HepG2 (cell line): ENCODE measurements around the gene TGM2. TPM values are rescaled to one million over a fixed set of nuclear protein-coding genes. Genes with fewer than 3 reads are reported as not detected.
A peak's percentile ranks its signal among the peaks of the same experiment; 100 is the strongest.

Experiments used
- FOSL1 ChIP-seq: sonication (generic); formaldehyde crosslinking; IDR thresholded peaks from 2 replicates; pipeline ENCODE4 v1.9.0; 2021; ENCODE audit warnings: missing genetic modification reagents, borderline replicate concordance
- HES4 ChIP-seq: sonication (generic); formaldehyde crosslinking; IDR thresholded peaks from 2 replicates; pipeline ENCODE4 v1.9.0; 2021; ENCODE audit warnings: mild to moderate bottlenecking, missing genetic modification reagents, borderline replicate concordance
- ISX ChIP-seq: sonication (generic); formaldehyde crosslinking; conservative IDR thresholded peaks from 2 replicates; pipeline ENCODE4 v1.5.0; 2020; ENCODE audit warnings: missing genetic modification reagents
- KLF16 ChIP-seq, 2 experiments: sonication (generic) in 1 of 2; formaldehyde crosslinking in 1 of 2; IDR thresholded peaks; 2 replicates each; pipeline versions ENCODE4 v1.6.1 to v1.8.0; 2016 to 2023; ENCODE audit warnings: missing genetic modification reagents in 2 of 2, missing compliant biosample characterization in 1 of 2
- NCOA2 ChIP-seq: sonication (generic); formaldehyde crosslinking; IDR thresholded peaks from 2 replicates; pipeline ENCODE4 v1.8.0; 2022; ENCODE audit warnings: inconsistent platforms
- PHF21A ChIP-seq: sonication (generic); formaldehyde crosslinking; IDR thresholded peaks from 2 replicates; pipeline ENCODE4 v1.5.0; 2020; ENCODE audit warnings: mild to moderate bottlenecking, missing genetic modification reagents
- POLR2A ChIP-seq, 2 experiments: IDR thresholded peaks; 2 replicates each; pipeline ENCODE4 v1.6.1; 2011; ENCODE audit warnings: low read depth in 2 of 2, low read length in 2 of 2, mild to moderate bottlenecking in 1 of 2, moderate library complexity in 1 of 2; ENCODE audit not compliant: insufficient read depth in 1 of 2
- RARA ChIP-seq: IDR thresholded peaks from 2 replicates; pipeline ENCODE4 v1.6.1; 2016; ENCODE audit warnings: missing genetic modification reagents, missing compliant biosample characterization
- RBAK ChIP-seq: sonication (generic); formaldehyde crosslinking; IDR thresholded peaks from 2 replicates; pipeline ENCODE4 v1.5.1; 2020; ENCODE audit warnings: mild to moderate bottlenecking, missing genetic modification reagents
- SCMH1 ChIP-seq: sonication (generic); formaldehyde crosslinking; IDR thresholded peaks from 2 replicates; pipeline ENCODE4 v1.9.0; 2021; ENCODE audit warnings: missing genetic modification reagents, mild to moderate bottlenecking, borderline replicate concordance
- SNAI1 ChIP-seq: sonication (generic); formaldehyde crosslinking; IDR thresholded peaks from 2 replicates; pipeline ENCODE4 v1.5.0; 2020; ENCODE audit warnings: mild to moderate bottlenecking, missing genetic modification reagents, borderline replicate concordance
- STAT5B ChIP-seq: sonication (generic); formaldehyde crosslinking; IDR thresholded peaks from 2 replicates; pipeline ENCODE4 v1.4.0; 2020; ENCODE audit warnings: missing genetic modification reagents
- TAF1 ChIP-seq: sonication (generic); formaldehyde crosslinking; IDR thresholded peaks from 2 replicates; pipeline ENCODE4 v1.4.0; 2020; ENCODE audit warnings: missing genetic modification reagents
- ZBTB3 ChIP-seq: sonication (generic); formaldehyde crosslinking; IDR thresholded peaks from 2 replicates; pipeline ENCODE4 v1.4.0; 2020; ENCODE audit warnings: low read depth, mild to moderate bottlenecking, moderate library complexity, missing genetic modification reagents, borderline replicate concordance
- ZNF20 ChIP-seq: sonication (generic); formaldehyde crosslinking; IDR thresholded peaks from 2 replicates; pipeline ENCODE4 v1.4.0; 2020; ENCODE audit warnings: mild to moderate bottlenecking, moderate library complexity, missing genetic modification reagents
- ZNF253 ChIP-seq: sonication (generic); formaldehyde crosslinking; IDR thresholded peaks from 2 replicates; pipeline ENCODE4 v1.8.0; 2022; ENCODE audit warnings: mild to moderate bottlenecking, missing genetic modification reagents, borderline replicate concordance
- ZNF501 ChIP-seq: sonication (generic); formaldehyde crosslinking; IDR thresholded peaks from 2 replicates; pipeline ENCODE4 v1.5.1; 2020; ENCODE audit warnings: mild to moderate bottlenecking, moderate library complexity, missing genetic modification reagents
- ZNF616 ChIP-seq: sonication (generic); formaldehyde crosslinking; IDR thresholded peaks from 2 replicates; pipeline ENCODE4 v1.5.0; 2020; ENCODE audit warnings: low read depth, mild to moderate bottlenecking, missing genetic modification reagents
- polyA plus RNA-seq, 8 experiments: library from polyadenylated mRNA; depleted of rRNA in 3 of 8; stranded (reverse) in 7 of 8; unstranded in 1 of 8; fragments of >200 nt; fragmentation: Illumina TruSeq in 4 of 8; extraction: Trizol in 4 of 8; gene quantifications; 2 replicates each; pipeline versions ENCODE4 v1.2.1 to v1.2.3, GENCODE V29; 2011 to 2016; ENCODE audit warnings: low read depth in 4 of 8, missing spikeins in 1 of 8, mixed read lengths in 1 of 8; ENCODE audit not compliant: insufficient read depth in 1 of 8
- total RNA-seq, 5 experiments: library from RNA; depleted of rRNA; stranded (reverse); fragments of >200 nt; fragmentation: Illumina TruSeq; extraction: Trizol; gene quantifications; 2 replicates each; pipeline ENCODE4 v1.2.3, GENCODE V29; 2016; ENCODE audit warnings: low read depth in 1 of 5
- TF ChIP-seq, protein P1 (sequence below): conservative IDR thresholded peaks from 2 replicates; pipeline ENCODE4 v1.6.1; 2018; ENCODE audit warnings: missing genetic modification reagents
- TF ChIP-seq, protein P2 (sequence below): sonication (generic); formaldehyde crosslinking; IDR thresholded peaks from 2 replicates; pipeline ENCODE4 v1.8.1; 2022; ENCODE audit warnings: mild to moderate bottlenecking, missing genetic modification reagents
- TF ChIP-seq, protein P3 (sequence below): sonication (generic); formaldehyde crosslinking; IDR thresholded peaks from 2 replicates; pipeline ENCODE4 v1.9.0; 2021; ENCODE audit warnings: mild to moderate bottlenecking, missing genetic modification reagents

TGM2 gene
- total and polyA plus RNA-seq, 2 of the 13 experiments (the other 11 are each of a cell fraction or from before 2014, with no cell fraction given): 4.2 to 46.4 TPM

DNA sequence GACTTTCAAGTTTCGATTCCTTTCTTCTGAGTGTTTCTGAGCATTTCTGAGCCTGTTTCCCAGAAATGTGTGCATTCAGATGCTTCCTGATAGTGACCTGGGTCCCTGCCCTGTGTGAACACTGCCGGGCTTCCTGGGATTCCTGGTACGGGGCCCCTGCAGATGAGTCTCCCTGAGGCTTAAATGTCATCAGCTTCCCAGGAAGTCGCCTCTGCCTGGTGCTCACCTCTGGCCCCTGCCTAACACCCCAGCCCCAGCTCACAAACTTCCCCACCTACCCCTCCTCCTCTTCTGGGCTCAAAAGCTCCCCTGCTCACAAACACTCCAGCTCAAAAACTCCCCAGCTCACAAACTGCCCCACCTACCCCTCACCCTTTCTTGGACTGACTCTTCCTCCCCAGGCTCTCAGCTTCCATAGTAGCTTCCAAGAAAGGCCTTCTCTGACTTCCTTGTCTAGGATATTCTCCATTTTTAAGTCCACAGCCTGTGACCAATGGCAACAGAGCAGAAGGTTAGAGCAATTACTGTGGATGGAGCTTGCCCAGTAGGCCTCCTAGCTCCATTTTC, 42.0 kb downstream of the TGM2 start (continued):
- TF ChIP-seq PHF21A (CRISPR knock-in tag) (peak; percentile 63; the same call in 1 of the 2 replicates), TAF1 (CRISPR knock-in tag) (peak; percentile 25; the same call in 1 of the 2 replicates), SCMH1 (CRISPR knock-in tag) (no peak), STAT5B (no peak), ZNF616 (CRISPR knock-in tag) (no peak), HES4 (no peak), ZNF501 (peak; percentile 66), NCOA2 (CRISPR knock-in tag) (peak; percentile 92), POLR2A (IDR thresholded peaks at IDR 0.05; ENCODE audit: insufficient read depth in 1 of 2, low read depth in 2 of 2, low read length in 2 of 2) (no peak), ZNF20 (CRISPR knock-in tag) (no peak), ISX (CRISPR knock-in tag) (no peak), RARA (peak; percentile 81), KLF16 (CRISPR knock-in tag; IDR thresholded peaks at IDR 0.05) (peak in 1 of 2 experiments; percentile 80; a peak in 1 of 4 replicates), ZNF253 (CRISPR knock-in tag) (no peak), RBAK (CRISPR knock-in tag) (no peak), SNAI1 (CRISPR knock-in tag) (no peak), FOSL1 (no peak), ZBTB3 (no peak)
- TF ChIP-seq, protein P1, sequence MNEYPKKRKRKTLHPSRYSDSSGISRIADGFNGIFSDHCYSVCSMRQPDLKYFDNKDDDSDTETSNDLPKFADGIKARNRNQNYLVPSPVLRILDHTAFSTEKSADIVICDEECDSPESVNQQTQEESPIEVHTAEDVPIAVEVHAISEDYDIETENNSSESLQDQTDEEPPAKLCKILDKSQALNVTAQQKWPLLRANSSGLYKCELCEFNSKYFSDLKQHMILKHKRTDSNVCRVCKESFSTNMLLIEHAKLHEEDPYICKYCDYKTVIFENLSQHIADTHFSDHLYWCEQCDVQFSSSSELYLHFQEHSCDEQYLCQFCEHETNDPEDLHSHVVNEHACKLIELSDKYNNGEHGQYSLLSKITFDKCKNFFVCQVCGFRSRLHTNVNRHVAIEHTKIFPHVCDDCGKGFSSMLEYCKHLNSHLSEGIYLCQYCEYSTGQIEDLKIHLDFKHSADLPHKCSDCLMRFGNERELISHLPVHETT: no peak
- TF ChIP-seq, protein P2, sequence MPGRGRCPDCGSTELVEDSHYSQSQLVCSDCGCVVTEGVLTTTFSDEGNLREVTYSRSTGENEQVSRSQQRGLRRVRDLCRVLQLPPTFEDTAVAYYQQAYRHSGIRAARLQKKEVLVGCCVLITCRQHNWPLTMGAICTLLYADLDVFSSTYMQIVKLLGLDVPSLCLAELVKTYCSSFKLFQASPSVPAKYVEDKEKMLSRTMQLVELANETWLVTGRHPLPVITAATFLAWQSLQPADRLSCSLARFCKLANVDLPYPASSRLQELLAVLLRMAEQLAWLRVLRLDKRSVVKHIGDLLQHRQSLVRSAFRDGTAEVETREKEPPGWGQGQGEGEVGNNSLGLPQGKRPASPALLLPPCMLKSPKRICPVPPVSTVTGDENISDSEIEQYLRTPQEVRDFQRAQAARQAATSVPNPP (CRISPR knock-in tag): no peak
- TF ChIP-seq, protein P3, sequence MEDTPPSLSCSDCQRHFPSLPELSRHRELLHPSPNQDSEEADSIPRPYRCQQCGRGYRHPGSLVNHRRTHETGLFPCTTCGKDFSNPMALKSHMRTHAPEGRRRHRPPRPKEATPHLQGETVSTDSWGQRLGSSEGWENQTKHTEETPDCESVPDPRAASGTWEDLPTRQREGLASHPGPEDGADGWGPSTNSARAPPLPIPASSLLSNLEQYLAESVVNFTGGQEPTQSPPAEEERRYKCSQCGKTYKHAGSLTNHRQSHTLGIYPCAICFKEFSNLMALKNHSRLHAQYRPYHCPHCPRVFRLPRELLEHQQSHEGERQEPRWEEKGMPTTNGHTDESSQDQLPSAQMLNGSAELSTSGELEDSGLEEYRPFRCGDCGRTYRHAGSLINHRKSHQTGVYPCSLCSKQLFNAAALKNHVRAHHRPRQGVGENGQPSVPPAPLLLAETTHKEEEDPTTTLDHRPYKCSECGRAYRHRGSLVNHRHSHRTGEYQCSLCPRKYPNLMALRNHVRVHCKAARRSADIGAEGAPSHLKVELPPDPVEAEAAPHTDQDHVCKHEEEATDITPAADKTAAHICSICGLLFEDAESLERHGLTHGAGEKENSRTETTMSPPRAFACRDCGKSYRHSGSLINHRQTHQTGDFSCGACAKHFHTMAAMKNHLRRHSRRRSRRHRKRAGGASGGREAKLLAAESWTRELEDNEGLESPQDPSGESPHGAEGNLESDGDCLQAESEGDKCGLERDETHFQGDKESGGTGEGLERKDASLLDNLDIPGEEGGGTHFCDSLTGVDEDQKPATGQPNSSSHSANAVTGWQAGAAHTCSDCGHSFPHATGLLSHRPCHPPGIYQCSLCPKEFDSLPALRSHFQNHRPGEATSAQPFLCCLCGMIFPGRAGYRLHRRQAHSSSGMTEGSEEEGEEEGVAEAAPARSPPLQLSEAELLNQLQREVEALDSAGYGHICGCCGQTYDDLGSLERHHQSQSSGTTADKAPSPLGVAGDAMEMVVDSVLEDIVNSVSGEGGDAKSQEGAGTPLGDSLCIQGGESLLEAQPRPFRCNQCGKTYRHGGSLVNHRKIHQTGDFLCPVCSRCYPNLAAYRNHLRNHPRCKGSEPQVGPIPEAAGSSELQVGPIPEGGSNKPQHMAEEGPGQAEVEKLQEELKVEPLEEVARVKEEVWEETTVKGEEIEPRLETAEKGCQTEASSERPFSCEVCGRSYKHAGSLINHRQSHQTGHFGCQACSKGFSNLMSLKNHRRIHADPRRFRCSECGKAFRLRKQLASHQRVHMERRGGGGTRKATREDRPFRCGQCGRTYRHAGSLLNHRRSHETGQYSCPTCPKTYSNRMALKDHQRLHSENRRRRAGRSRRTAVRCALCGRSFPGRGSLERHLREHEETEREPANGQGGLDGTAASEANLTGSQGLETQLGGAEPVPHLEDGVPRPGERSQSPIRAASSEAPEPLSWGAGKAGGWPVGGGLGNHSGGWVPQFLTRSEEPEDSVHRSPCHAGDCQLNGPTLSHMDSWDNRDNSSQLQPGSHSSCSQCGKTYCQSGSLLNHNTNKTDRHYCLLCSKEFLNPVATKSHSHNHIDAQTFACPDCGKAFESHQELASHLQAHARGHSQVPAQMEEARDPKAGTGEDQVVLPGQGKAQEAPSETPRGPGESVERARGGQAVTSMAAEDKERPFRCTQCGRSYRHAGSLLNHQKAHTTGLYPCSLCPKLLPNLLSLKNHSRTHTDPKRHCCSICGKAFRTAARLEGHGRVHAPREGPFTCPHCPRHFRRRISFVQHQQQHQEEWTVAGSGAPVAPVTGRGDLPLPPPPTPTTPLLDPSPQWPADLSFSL: no peak
